GM19328 (cell line): Measurements from ENCODE around the gene GRK3.
"Not testable (repeated sequence)": the region's sequence is repeated elsewhere in the genome, so short reads cannot be mapped to it uniquely, and the experiment has no call there.

Source experiments
- ATAC-seq: cut with Tn5 transposase; IDR thresholded peaks from one replicate; pipeline ENCODE4 v1.9.1; 2021; ENCODE audit warnings: mild to moderate bottlenecking, moderate library complexity; ENCODE audit not compliant: unreplicated experiment

GRK3 gene

GRCh38 chr22:25548866-25549464, 15.5 kb upstream of the GRK3 start:
- no peak for ATAC-seq

GRCh38 chr22:25551396-25551795, 13.1 kb upstream of the GRK3 start:
- ATAC-seq: no peak

DNA sequence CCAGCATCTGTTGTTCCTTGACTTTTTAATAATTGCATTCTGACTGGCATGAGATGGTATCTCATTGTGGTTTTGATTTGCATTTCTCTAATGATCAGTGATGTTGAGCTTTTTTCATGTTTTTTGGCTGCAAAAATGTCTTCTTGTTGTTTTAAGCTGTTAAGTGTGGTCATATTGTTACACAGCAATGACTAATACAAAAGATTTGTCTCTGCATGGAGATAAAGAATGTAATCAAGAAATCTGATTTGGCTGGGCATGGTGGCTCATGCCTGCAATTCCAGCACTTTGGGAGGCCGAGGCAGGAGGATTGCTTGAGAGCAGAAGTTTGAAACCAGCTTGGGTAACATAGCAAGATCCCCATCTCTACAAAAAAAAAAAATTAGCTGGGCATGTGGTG, 12.1 kb upstream of the GRK3 start:
- ATAC-seq: not testable (repeated sequence)

GRCh38 chr22:25553131-25553530, 11.3 kb upstream of the GRK3 start:
- ATAC-seq: no peak

- no peak for ATAC-seq
These were observed 10.2 kb upstream of the GRK3 start for GRCh38 chr22:25554238-25554671.

- ATAC-seq: no peak
These were observed 9.8 kb upstream of the GRK3 start for GRCh38 chr22:25554689-25555088.

- no peak for ATAC-seq
These were observed 8.9 kb upstream of the GRK3 start for GRCh38 chr22:25555586-25555985.

GRCh38 chr22:25557218-25557617, 7.3 kb upstream of the GRK3 start:
- no peak for ATAC-seq

- ATAC-seq: no peak
These were observed 6.1 kb upstream of the GRK3 start for GRCh38 chr22:25558341-25558740.

DNA sequence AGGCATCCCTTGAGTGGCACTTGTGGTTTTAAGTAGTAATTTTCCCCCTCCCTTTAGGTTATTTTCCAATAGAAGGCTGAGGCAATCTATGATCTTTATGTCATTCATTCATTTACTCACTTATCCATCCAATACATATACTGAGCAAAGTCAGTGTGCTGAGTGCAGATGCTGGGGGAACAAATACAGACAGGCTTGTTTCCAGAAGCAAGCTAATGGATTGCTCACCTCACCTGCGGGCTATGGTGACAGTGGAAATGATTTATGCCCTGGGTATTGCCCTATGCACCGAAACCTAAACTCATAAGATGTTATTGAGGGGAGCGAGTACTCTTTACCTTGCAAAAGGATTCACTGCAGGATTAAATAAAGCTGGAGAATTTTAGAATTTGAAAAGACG, 4.6 kb upstream of the GRK3 start:
- ATAC-seq: not testable (repeated sequence)

DNA sequence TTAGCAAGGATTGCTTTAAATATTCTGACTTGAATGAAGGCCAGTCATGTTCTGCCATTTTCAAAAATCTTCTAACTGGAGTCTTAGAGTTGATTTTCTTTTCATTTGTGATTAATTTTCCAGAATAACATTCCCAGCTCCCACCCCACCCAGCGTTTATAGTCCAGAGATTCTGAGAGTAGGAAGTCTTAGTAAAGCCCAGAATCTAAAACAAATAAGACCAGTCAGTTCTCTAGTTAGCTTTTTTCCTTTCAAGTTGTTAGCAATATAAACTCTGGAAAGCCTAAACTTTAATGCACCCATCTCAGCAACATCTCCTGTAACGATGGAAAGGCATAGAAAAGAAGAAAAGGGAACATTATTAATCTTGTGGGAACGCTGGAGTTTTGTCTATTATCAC, 3.3 kb upstream of the GRK3 start:
- ATAC-seq: not testable (repeated sequence)

DNA sequence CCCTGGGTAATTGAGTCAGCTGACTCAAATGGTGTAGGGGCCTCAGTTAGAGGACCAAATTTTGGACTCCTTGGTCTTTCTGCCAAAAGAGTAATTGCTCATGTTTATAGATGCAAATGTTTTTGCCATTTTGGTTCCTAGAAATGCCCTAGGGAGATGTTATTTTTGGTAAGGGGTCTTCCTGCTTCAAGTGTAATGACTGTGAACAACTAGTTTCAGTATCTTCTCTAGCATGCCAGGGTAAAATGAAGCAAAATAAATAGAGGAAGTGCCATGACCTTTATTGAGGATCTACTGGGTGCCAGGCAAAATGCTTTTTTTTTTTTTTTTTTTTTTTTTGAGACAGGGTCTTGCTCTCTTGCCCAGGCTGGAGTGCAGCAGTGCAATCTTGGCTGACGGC, 2.5 kb upstream of the GRK3 start:
- not testable (repeated sequence) for ATAC-seq

DNA sequence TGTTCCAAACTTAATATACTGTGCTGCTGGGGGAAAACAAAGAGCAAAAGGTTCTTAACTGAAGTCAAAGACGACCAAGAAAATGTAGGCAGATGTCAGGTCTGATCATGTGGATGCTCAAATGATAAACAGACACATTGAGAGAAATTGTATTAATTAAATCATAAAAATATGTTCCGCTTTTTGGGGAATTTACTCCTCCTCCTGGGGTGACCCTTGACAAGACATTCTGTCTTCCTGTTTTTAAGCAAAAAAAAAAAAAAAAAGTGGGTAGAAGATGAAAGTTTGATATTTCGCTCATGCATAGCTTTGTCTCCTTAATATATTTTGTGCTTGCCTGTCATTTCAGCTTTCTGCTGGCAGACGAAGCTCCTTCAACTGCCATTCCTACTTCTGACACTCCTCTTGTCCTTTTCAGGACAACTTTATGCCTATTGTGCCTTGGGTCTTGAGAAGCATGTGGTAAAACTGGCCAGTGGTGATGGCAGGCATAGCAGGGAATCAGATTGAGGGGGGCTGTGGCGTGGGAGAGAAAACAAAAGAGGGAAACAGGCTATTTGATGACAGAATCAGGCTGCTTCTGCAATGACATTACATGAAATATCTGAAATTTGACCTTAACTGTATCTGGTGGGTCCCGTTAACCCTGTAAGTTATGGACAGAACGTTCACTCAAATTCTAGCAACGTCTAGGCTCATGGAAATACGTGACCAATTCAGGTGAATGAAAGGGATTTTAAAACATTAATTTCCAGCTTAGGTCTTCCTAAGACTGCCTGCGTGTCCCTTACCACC, 1.3 kb upstream of the GRK3 start:
- ATAC-seq: not testable (repeated sequence)

DNA sequence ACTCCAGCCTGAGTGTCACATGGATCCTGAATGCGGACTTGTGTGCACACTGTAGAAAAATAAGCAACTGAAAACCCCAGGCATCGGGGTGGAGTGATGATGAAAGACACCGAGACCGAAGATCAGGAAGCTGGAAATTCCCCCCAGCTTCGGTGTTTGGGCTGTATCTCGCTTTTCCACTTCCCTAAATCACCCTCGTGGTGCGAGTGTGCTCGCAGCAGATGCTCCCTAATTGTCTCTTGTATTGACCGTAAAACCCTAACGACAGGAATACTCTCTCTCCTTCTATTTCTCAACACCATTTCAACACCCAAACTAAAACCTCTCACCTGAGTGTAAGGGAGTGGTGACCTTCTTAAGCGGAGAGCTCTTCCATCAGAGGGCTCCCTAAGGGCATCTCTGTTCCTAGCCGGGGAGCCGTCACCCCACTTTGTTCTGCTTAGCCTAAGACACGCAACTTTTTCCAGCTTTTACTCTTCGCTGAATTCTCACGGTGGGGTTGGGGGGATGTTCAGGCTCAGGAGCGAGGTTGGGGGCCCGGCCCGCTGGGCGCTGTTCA, 635 bp upstream of the GRK3 start:
- ATAC-seq: no peak

DNA sequence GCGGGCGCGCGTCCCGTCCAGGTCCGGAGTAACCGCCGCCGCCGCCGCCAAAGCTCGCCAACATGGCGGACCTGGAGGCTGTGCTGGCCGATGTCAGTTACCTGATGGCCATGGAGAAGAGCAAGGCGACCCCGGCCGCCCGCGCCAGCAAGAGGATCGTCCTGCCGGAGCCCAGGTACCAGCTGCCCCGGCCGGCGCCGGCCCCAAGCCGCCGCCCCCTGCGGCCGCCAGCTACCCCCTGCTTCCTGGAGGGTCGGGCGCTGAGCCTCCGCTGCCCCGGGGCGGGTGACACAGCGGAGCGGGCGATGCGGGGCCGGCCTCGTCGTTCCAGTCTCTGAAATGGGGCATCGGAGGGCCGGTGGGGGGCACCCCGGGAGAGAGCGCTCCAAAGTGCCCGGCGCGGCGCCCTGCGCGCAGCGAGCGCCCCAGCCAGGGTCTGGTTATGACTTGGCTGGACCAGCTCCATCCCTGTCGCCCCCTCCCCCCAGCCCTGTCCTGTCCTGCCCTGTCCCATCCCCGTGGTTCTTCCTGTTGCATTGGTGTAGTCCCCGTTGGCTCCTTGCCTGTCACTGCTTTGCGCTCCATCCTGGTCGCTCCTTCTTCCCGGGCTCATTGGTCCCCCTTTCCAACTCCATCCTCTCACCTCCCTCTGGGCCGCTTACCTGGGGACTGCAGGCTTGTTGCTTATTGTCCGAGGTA, 653 bp downstream of the GRK3 start:
- no peak for ATAC-seq

- ATAC-seq: no peak
These were observed 1.9 kb downstream of the GRK3 start for GRCh38 chr22:25566186-25566897.

- no peak for ATAC-seq
These were observed 2.4 kb downstream of the GRK3 start for GRCh38 chr22:25566898-25567235.

- ATAC-seq: no peak
These were observed 2.8 kb downstream of the GRK3 start for GRCh38 chr22:25567251-25567675.

GRCh38 chr22:25568066-25568465, 3.6 kb downstream of the GRK3 start:
- not testable (repeated sequence) for ATAC-seq

GRCh38 chr22:25569361-25569760, 4.9 kb downstream of the GRK3 start:
- ATAC-seq: no peak

GRCh38 chr22:25569983-25570382, 5.5 kb downstream of the GRK3 start:
- ATAC-seq: no peak
